ENCODE measurements around the gene GABRA4.

The GABRA4 gene

GRCh38 chr4:46993075-46994006 lies at the start of gene GABRA4:
TSS of gene GABRA4 (minus strand) at chr4:46993581. CDS start at chr4:46993424, 157 bp downstream.
- no peak for DNase-seq

- no peak for DNase-seq
Measured at GRCh38 chr4:47040828-47041227, 47.4 kb upstream of the GABRA4 start.

DNA sequence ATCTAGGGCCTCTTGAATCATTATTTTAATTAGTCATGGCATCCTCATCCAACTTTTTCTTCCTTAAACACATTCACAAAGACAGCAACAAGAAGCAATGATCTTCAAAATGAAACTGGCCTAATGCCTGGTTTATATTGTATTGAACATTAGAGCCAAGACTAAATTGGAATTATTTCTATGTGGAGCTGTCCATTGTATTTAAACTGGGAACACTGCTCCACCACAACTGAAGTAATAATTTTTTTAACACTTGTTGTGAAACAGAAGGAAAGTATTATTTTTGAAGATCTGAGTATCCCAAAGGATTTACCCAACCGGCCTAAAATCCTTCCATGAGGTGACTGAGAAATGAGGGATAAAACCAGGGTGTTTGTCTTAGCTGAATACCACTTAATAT lies 44.9 kb upstream of the GABRA4 start:
- no peak for DNase-seq

DNA sequence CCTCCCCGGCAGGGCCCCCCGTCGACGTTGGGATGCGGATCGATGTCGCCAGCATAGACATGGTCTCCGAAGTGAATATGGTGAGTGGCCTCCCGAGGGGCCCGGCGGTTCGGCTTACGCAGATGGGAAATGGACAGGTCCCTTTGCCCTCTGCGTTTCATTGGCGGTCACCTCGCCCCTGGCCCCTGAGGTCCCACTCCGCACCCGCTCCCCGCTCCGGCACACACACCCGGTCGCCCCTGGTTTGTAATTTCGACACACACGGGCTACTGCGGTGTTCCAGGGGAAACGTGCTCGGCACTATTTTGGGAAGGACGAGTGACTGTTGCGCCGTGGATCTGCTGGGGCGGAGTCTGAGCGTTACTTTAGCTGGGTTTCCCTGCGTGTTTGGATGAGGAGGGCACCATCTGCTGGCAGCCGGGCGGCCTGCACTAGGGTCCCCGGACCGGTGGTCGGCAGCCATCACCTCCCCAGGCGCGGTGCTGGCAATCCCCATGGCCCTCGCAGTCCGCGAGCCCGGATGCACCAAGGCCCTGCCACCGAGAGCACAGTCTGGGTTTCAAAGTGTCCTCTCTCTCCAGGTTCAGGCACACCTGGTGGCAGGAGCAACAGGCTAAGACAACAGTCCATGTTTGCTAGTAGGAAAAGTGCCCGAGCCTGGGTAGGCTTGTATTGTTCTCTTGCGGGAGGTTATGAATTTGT lies 39.2 kb upstream of the GABRA4 start:
- DNase-seq = peak; percentile 75

GRCh38 chr4:47031751-47032404 lies 38.5 kb upstream of the GABRA4 start:
- no peak for DNase-seq

DNA sequence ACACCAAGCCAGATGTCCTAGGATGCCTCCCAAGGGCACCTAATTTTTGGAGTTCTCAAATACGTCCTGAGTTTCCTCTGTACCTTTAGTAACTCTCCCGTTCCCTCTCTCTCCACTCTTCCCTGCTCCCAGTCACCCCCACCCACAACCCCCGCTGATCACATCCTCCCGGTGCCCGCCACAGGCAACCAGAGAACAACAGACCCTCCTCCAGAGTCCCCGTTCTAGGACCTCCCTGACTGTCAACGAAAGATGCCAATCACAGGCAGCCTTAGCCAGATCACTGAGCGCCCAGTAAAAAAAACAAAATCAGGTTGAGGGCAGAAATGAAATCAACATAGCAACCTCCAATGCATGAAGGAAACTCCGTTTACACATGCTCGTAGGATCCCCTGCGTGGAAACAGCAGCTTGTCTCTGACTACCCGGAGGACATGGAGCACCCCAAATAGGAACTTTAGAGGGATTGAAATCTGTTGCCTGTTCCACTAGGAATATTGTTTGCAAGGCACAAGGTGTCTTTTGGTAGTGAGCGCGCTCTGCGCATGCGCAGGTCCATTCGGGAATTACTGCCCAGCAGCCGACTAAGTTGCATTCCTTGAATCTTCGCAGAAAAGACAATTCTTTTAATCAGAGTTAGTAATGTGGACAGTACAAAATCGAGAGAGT lies 37.8 kb upstream of the GABRA4 start, which contains the start of gene GABRB1:
Gene GABRB1 (plus strand): TSS at position 557 of the 668 bp plus-strand sequence.
- peak; percentile 81 for DNase-seq

DNA sequence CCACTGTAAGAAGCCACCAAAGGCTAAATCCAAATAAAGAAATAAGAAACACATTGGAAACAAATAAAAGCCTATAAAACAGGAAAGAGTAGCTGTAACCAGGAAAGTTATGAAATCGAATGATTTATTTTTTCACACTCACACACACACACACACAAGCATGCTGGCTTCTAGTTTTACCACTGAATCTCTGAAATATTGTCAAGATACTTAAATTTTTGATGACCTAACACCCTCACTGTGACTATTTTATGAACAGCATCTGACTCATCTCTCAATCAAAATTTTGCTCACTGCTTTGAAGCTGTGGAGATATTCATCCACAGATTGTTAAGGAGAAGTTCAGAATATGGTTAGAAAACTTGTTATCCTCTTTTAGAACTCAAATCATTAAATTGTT lies 24.1 kb upstream of the GABRA4 start:
- no peak for DNase-seq

- DNase-seq = no peak
Measured at GRCh38 chr4:47017081-47017480, 23.7 kb upstream of the GABRA4 start.

DNA sequence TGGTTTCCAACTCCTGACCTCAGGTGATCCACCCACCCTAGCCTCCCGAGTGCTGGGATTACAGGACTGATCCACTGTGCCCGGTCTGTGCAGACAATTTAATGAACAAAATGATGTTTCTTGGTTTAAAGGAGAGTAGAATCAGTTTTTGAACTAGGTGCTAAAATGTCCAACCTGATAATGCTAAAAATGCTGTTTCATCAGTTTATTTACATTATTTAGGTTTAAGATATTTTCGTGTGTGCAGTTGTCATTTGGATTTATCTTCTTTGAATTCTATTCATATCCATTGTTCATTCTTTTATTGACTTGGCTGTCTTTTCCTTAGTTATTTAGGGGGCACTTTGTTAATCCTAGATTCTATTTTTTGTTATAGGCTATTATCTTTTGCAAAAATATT lies 20.0 kb upstream of the GABRA4 start:
- DNase-seq = no peak

- DNase-seq = no peak
Measured at GRCh38 chr4:47012676-47013075, 19.3 kb upstream of the GABRA4 start.

- no peak for DNase-seq
Measured at GRCh38 chr4:47010912-47011446, 17.6 kb upstream of the GABRA4 start.

DNA sequence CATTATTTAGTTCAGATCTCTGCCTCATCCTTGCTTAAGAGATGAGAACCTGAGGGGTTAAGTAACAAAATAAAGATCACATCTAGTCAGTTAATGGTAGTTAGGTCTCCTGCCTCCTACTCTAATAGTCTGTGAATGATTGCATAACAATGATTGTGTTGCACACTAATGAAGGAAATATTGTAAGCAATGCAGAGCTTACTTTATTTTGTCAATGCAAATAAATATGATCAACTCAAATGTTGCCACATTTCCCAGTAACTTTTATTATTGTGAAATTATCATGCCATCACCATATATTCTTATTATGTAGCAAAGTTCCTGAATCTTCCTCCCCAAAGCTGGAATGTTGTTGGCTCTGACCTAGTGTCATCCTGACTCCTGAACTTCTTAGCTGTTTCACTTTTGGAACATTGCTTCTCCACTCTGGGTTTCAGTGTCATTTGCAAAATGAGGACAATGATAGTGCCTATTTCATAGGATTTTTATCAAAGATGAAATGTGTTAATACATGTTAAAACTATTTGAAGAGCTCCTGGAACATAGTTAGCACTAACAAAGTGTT lies 17.0 kb upstream of the GABRA4 start:
- no peak for DNase-seq

GRCh38 chr4:47002580-47002979 lies 9.2 kb upstream of the GABRA4 start:
- no peak for DNase-seq

DNA sequence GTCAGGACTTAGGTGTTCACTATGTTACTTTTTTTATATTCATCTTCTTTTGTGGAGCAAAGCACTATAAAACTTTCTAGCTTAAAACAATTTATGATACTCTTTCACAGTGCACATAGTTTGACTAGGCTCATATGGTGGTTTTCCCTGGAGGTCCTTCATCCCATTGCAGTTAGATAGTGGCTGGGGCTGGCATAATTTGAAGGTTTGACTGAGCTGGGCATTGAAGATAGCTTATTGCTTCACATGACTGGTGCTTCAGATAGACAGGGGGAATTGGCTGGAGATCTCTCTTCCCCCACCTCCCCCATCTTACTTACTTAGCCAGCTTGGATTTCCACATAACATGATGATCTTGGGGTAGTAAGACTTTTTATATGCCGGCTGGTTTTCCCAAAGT lies 7.0 kb upstream of the GABRA4 start:
- DNase-seq = no peak

GRCh38 chr4:46999566-46999965 lies 6.2 kb upstream of the GABRA4 start:
- no peak for DNase-seq

GRCh38 chr4:46994007-46994405 lies 625 bp upstream of the GABRA4 start:
- no peak for DNase-seq

DNA sequence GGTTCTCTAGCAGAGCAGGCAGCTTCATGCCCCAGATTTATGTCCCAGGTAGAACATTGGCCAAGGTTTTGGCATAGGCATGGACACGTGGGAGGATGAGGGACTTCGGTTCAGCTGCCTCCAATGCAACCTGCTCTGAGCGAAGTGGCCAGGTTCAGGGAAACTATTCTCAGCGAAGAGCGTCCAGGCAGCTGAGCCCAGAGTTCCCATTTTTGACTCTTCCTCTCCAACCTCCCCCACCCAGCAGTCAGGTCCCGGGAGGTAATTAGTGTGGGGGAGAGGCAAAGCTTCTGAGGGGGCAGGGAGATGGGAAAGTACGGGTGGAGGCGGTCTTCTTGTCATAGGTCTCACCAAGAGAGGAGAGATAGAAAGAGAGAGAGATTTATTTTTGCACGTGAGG lies 1.0 kb downstream of the GABRA4 start:
- DNase-seq = no peak

- DNase-seq = no peak
Measured at GRCh38 chr4:46986922-46987638, 6.3 kb downstream of the GABRA4 start.

DNA sequence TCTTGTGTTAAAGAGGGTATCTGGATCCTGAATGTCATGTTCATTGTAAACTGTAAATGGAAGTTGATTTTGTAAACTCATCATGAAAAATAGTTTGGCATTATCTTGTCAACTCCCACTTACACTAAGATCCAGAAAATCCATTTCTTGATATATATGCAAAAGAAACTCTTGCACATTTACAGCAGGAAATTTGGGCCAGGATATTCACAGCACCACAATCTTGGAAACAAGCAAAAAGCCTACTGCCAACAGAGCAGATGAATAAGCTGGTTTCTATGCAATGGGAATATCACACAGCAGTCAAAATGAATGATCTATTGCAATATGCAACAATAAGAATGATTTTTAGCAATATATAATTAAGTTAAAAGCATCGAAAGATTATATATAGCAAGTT lies 8.6 kb downstream of the GABRA4 start:
- DNase-seq = no peak

DNA sequence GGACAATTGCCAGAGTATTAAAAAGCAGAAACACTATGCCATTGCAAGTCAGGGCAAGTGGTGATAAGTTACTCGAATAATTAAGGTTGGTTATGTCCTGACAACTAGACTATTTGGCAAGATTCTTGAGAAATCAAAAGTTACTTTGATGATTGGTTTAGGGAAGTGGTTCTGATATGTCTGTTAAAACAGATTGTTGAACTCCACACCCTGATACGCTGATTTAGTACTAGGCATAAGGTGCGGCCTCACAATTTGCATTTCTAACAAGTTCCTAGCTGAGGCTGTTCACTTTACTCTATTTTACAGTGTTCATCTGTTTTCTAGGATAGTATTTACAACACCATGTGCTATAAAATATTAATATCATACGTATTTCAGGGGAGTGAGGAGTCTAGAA lies 12.5 kb downstream of the GABRA4 start:
- DNase-seq = no peak

GRCh38 chr4:46979726-46980125 lies 13.7 kb downstream of the GABRA4 start:
- no peak for DNase-seq

DNA sequence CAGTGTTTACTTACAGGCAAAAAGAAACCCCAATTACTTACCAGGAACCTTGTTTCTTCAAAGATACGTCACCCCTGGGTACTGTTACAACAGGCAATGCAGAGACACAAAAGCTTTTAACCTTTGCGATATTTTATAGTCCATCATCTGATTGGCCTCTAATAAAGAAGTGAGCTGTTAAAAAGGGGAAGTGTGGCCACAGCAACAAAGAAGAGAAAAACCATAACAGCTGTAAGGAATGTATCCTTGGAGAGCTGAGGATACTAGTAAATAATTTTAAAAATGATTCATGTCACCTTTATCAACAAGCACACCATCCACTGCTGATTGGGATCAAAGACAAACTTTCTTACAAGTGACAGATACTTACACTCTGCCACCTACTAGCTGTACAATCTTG lies 14.1 kb downstream of the GABRA4 start:
- no peak for DNase-seq

All from midbrain (tissue), 1 donor.